Endometrium (tissue), 2 donors: Measurements from ENCODE around the gene VPS13D.

Source experiments
- FAIRE-seq: peaks from 2 replicates; lab custom pipeline; 2012; peaks lifted over from hg19 to GRCh38; lab: Jason Lieb, UNC
- donor health status: control.
- donor health status: control.

VPS13D gene

DNA sequence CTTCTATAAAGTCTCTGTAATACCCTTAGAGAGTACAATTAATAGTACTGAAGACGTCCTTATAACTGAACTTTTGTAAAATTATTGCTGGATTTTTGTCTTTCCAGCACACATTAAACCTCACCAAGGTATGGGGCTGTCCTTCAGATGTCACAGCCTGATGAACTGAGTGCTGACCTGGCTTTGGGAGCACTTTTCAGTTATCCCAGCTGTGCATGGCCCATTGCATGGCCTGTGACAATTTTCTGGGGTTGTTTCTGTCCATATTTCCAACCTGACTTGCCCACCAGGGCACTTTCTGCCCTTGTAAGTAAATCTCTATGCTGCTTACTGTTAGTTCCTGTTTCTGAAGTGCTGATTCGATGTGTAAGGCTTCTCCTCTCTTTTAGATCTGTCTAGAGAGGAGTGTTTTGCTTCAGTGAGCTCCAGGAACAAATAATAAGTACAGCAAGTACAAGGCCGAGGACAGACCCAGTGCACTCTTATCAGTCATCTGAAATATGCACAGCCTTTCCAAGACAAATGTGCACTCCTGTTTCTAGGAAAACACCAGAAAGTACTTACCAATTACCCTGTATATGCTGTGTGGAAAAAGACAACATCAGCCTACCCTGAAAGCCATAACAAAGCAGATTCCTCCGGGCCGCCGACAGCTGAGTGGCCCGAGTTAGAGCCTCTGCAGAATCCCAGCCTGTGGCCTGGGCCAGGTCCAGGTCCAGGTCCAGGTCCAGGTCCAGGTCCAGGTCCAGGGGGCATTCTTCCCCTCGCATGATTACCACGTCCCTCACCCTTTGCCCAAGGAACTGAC lies 266.5 kb downstream of the VPS13D start:
- no peak for FAIRE-seq

- FAIRE-seq: no peak
Observed at GRCh38 chr1:12499539-12500240, 269.9 kb downstream of the VPS13D start.

DNA sequence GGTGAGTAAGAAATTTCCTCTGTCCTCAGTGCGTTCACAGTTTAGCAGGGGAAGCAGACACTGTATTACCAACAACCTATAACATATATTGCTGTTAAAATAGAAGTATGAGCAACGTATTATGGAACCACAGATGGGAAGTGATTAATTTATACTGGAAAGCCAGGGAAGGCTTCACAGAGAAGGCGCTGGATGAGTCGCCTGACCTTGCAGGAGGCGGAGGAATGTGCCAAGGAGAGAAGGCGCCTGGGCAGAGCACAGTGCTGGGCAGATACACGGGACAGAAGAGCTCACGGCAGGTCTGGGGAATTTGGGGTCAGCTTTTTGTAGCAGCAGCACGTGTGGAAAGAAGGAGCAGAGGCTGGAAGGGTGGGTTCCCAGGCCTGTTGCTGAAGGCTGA lies 271.8 kb downstream of the VPS13D start:
- FAIRE-seq: no peak

- FAIRE-seq: no peak
Observed at GRCh38 chr1:12502336-12503109, 272.7 kb downstream of the VPS13D start.

GRCh38 chr1:12503709-12504108 lies 273.9 kb downstream of the VPS13D start:
- no peak for FAIRE-seq

DNA sequence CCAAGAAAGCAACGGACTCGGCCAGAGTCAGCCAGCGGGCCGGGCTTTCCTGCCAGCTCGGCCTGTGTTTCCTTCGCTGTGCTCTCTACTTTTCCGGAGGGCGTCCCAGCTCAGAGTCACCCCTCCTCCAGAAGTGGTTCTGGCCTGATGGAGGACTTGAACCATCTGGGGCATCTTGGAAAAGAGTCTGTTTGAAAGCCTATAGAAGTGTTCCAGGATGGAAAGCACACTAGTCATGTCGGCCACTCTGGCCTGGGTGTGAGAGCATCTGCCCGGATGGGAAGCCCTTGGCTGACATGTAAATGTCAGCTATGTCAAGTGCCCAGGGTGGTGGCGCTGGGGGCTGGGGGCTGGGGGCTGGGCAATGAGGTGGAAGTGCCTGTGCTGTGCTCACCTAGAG lies 274.8 kb downstream of the VPS13D start:
- FAIRE-seq: no peak

GRCh38 chr1:12505231-12505630 lies 275.4 kb downstream of the VPS13D start:
- FAIRE-seq: no peak

DNA sequence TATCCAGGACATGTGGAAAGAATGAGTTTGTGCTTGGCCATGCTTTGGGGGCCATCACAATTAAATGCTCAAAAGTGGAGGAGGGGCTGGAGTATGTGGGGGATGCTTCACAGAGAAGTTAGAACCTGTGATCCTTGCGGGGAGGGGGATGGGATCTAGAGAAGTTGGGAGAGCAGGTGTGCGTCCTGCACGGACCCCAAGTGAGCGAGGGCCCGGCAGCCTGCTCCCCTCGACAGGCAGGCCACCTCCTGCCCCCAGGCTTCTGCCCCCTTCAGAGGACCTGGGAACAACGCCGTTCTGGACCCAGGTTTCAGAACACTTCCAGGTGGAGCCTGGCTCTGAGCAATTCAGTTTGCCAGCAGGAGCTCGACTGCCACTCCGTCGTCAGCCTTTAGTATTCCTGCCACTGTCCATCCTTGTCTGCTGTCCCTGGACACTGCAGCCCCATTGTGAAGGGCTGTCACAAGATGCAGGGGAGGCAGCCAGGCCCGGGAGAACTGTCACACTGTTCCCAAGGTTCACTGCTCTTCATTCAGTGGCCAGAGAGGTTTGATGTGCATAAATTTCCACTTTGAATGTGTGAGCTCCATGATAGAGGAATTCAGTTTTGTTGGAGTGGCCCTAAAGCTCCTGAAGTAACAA lies 275.9 kb downstream of the VPS13D start:
- no peak for FAIRE-seq

DNA sequence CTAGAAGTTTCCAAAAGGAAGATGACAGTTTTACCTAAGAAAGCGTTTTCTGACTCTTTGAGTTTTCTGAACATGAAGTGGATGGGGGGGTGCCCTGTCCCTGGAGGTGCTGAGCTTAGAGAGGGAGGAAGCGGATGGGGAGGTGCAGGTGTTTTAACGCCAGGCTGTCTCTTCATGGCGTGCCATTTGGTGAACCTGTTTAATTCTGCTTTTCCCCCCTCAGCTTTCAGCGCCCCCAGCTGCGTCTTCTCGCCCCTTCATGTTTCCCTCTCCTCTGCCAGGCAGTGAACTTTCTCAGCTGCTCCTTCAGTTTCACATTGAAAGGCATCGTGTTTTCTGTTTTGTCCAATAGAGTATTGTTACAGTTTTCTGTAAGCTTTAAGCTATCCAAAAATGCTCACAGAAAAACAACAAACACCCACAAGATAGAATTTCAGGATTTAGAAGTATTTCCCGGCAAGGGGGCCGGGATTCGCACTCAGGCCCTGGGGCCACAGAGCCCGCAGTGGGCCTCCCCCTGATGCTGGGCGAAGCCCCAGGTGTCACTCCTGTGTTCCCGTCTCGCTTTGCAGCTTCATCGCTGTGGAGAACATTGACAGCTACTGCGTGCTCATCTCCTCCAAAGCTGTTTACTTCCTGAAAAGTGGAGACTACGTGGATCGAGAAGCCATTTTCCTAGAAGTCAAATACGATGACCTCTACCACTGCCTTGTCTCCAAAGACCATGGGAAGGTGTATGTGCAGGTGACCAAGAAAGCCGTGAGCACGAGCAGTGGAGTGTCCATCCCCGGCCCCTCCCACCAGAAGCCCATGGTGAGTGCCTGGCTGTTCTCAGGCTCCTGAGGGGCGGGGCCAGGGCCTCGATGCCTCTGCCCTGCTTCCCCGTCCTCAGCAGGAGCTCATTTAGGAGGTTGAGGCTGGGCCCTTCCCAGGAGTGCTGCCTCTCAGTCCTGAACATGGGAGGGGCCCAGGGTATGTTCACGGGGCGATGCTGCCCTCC lies 276.8 kb downstream of the VPS13D start:
- no peak for FAIRE-seq

DNA sequence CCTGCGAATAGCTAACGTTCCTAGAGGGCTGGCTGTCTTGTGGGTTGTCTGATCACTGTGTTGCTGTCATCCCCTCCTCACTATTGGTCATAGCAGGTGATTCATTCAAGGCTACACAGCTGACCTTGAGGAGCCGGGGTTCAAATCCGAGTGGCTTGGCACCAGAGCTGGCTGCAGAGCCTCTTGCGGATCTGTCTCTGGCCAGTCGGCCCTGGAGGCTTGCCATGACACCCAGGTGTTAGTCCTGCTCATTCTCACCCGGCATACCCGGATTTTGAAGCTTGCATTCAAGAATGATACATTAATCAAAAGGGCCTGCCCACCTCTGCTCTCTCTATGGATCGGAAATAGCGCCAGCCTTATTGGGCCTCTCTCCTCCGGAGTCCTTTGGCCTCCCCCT lies 277.8 kb downstream of the VPS13D start:
- no peak for FAIRE-seq

- no peak for FAIRE-seq
Observed at GRCh38 chr1:12508849-12509248, 279.0 kb downstream of the VPS13D start.

DNA sequence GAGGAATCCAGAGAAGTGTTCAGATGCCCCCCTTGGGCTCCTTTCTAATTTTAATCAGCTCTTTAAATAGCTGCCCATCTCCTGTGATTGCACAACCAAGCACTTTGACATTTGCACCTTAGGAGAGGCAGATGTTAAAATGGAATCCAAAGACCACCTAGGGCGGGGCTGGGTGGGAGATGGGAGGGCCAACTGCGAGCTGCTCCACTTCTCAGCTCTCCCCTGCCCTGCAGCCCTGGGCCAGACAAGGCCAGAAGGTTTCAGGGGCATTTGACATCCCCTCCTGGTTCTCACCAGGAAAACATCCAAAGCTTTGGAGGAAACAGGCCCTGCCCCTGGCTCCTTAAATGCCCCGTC lies 281.3 kb downstream of the VPS13D start:
- no peak for FAIRE-seq

DNA sequence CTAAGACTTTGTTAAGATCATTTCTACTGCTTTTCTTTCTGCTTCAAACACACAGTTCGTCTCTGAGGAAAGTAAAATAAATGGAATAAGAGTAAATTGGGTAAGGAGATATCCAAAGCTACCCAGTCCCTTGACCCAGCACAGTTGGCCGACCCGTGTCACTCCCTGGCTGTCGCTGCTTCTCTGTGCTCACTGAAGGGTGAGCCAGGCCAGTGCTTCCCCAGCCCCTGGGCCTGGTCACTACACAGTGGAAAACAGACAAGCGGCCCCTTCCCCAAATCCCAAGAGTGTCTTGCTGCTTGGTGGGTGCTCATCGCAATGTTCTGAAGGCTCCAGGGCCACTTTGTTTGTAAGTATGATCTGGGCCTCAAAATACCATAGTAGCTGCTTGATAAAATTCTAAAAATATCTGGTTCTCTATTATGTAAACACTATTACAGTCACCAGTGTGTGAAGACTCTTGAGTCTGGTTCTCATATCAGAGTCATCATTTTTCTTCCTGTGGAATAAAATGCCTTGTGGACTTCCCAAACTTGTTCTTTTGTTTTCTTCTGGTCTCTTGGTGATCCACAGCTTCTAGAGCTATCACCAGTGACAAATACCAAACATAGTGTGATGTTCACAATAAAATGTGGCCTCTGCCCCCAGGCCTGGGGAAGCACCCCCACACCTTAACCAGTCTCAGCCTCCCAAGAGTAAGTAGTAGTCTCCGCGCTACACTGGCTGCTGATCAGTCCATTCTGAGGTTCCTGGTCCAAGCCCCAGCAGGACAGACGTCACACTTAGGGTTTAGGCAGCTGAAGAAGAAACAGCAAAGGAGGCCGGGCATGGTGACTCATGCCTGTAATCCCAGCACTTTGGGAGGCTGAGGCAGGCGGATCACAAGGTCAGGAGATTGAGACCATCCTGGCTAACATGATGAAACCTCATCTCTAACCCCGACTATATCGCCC lies 282.0 kb downstream of the VPS13D start:
- no peak for FAIRE-seq

- FAIRE-seq: no peak
Observed at GRCh38 chr1:12513181-12513580, 283.4 kb downstream of the VPS13D start.

GRCh38 chr1:12514590-12514989 lies 284.8 kb downstream of the VPS13D start:
- FAIRE-seq: no peak

- no peak for FAIRE-seq
Observed at GRCh38 chr1:12515234-12515633, 285.4 kb downstream of the VPS13D start.

- no peak for FAIRE-seq
Observed at GRCh38 chr1:12516741-12517140, 286.9 kb downstream of the VPS13D start.

DNA sequence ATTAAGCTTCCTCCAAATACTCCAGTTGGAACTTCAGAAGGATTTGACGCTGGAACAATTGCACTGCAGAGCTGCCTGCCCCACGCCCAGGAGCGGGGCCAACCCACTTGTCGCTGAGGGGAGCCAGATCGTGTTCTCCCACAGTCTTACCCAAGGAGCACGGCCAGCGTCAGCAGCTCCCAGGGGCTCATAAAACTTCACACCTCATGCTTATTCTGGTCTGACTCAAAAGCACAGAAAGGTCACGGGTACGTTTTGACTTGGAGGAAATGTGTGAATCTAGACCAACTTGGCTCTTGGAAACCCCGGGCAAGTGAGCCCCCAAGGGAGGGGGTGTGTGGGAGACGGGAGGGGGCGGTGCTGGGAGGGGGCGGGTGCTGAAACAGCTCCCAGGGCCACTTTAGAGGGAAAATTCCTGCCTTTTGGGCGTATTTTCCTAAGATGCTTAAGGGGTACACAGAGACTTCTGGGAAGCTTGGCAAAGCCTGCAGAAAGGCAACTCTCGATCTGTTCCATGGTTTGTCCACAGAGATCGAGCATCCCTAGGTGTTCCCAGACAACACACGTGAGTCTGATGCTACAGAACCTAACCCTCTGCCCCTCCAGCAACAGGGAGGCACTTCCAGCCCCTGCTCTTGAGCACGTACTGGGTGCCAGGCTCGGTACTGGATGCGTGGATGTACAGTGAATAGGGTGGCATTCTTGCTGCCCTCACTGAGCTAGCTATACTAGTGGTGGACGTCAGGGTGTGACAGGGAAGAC lies 289.3 kb downstream of the VPS13D start:
- FAIRE-seq: no peak

- FAIRE-seq: no peak
Observed at GRCh38 chr1:12519693-12520364, 290.0 kb downstream of the VPS13D start.
